HG03064 (cell line): ENCODE measurements around the gene IRF5.

Source experiments
- ATAC-seq: cut with Tn5 transposase; IDR thresholded peaks from one replicate; pipeline ENCODE4 v1.9.1; 2021; ENCODE audit warnings: low read depth; ENCODE audit not compliant: unreplicated experiment

Gene IRF5

GRCh38 chr7:128919881-128920799, 17.6 kb upstream of the IRF5 start:
- no peak for ATAC-seq

GRCh38 chr7:128920913-128921582, 16.7 kb upstream of the IRF5 start:
- no peak for ATAC-seq

- no peak for ATAC-seq
Measured at GRCh38 chr7:128921866-128922440, 15.8 kb upstream of the IRF5 start.

- no peak for ATAC-seq
Measured at GRCh38 chr7:128922496-128923410, 15.0 kb upstream of the IRF5 start.

GRCh38 chr7:128923411-128923800, 14.3 kb upstream of the IRF5 start:
- ATAC-seq: no peak

- ATAC-seq: no peak
Measured at GRCh38 chr7:128924707-128925588, 12.8 kb upstream of the IRF5 start.

GRCh38 chr7:128928159-128928813, 9.4 kb upstream of the IRF5 start:
- no peak for ATAC-seq

- ATAC-seq: no peak
Measured at GRCh38 chr7:128928882-128929788, 8.6 kb upstream of the IRF5 start.

- no peak for ATAC-seq
Measured at GRCh38 chr7:128931190-128931798, 6.4 kb upstream of the IRF5 start.

- ATAC-seq: no peak
Measured at GRCh38 chr7:128931965-128932861, 5.5 kb upstream of the IRF5 start.

GRCh38 chr7:128932862-128933179, 4.9 kb upstream of the IRF5 start:
- ATAC-seq: no peak

- peak; percentile 29 for ATAC-seq
Measured at GRCh38 chr7:128933180-128933891, 4.4 kb upstream of the IRF5 start.

GRCh38 chr7:128934361-128935341, 3.1 kb upstream of the IRF5 start:
- no peak for ATAC-seq

- ATAC-seq: no peak
Measured at GRCh38 chr7:128935342-128935730, 2.4 kb upstream of the IRF5 start.

GRCh38 chr7:128936798-128937197, 929 bp upstream of the IRF5 start:
- no peak for ATAC-seq
